Right ventricle myocardium superior (tissue), 1 donor: ENCODE results near the gene QRICH1. TPM values are rescaled to one million over a fixed set of nuclear protein-coding genes. Genes with fewer than 3 reads are reported as not detected.

Experiments used
- ATAC-seq: fragments of 200-7000 bp; cut with Tn5 transposase; one replicate; pipeline ENCODE4 v1.9.1; 2020; ENCODE audit warnings: mild to moderate bottlenecking; ENCODE audit not compliant: poor library complexity
- DNase-seq: peaks from one replicate; pipeline ENCODE4 v3.0.0-alpha.2; 2020
- intact Hi-C: fragments of 100-400 bp; cut with DNase I; formaldehyde crosslinking; loops from one replicate; pipeline ENCODE4 v1.11.2; 2022
- long read RNA-seq: library from polyadenylated mRNA; unstranded; transcript quantifications from one replicate; pipeline ENCODE4 v2.0.0, GENCODE V29; 2021
- total RNA-seq: library from RNA; stranded (reverse); fragmentation: NEBNext Ultra II Directional; extraction: Animal tissue kit (Norgen Biotek cat#: 25700); gene quantifications from one replicate; pipeline ENCODE4 v1.2.1, GENCODE V29; 2021
- donor health status: DM: no; HTN: yes; CAD: no; lungs with severe emphysema.

Gene QRICH1
- total RNA-seq, result 46.2 TPM
- long read RNA-seq, transcript QRICH1-202 (10 exons, 3,549 nt), result major isoform, 22 of 53 reads
- long read RNA-seq, partial matches to known transcripts, result 19 of 53 reads
- long read RNA-seq, other reads (novel, unspliced or antisense), result 7 of 53 reads

- intact Hi-C loops, result no loop called here
- DNase-seq (peak; percentile 98), ATAC-seq (peak; percentile 94)
Observed at GRCh38 chr3:49093853-49094767, at the start of gene QRICH1. Gene QRICH1 (minus strand): TSS chr3:49094071. CDS start chr3:49077017, 17,054 bp downstream.

- intact Hi-C loops, result no loop called here
- ATAC-seq, result no peak
- DNase-seq, result no peak
Observed at GRCh38 chr3:49140080-49140479, 46.2 kb upstream of the QRICH1 start.

- DNase-seq (no peak), ATAC-seq (no peak)
- intact Hi-C loops, result no loop called here
Observed at GRCh38 chr3:49135499-49135898, 41.6 kb upstream of the QRICH1 start.

GRCh38 chr3:49134471-49135265 lies 40.8 kb upstream of the QRICH1 start:
- DNase-seq (no peak), ATAC-seq (no peak)
- intact Hi-C loops, result no loop called here

GRCh38 chr3:49133226-49133951 lies 39.5 kb upstream of the QRICH1 start:
- DNase-seq (peak; percentile 92), ATAC-seq (peak; percentile 90)
- intact Hi-C loops, result no loop called here

GRCh38 chr3:49132437-49133225 lies 38.8 kb upstream of the QRICH1 start, which contains the start of gene LAMB2:
Gene LAMB2 (minus strand): TSS chr3:49133050. CDS start chr3:49132867, 183 bp downstream.
- intact Hi-C loops, result no loop called here
- ATAC-seq, result peak; percentile 90
- DNase-seq, result peak; percentile 84

GRCh38 chr3:49132073-49132436 lies 38.2 kb upstream of the QRICH1 start:
- ATAC-seq (no peak), DNase-seq (no peak)
- intact Hi-C loops, result no loop called here

GRCh38 chr3:49131576-49131975 lies 37.7 kb upstream of the QRICH1 start:
- ATAC-seq (no peak), DNase-seq (no peak)
- intact Hi-C loops, result no loop called here

GRCh38 chr3:49131040-49131439 lies 37.2 kb upstream of the QRICH1 start:
- intact Hi-C loops, result no loop called here
- no peak for DNase-seq
- peak; percentile 6 for ATAC-seq

GRCh38 chr3:49124991-49125670 lies 31.3 kb upstream of the QRICH1 start:
- ATAC-seq, result no peak
- intact Hi-C loops, result no loop called here
- DNase-seq, result no peak

- intact Hi-C loops, result no loop called here
- DNase-seq (no peak), ATAC-seq (no peak)
Observed at GRCh38 chr3:49124203-49124602, 30.3 kb upstream of the QRICH1 start.

GRCh38 chr3:49123687-49124086 lies 29.8 kb upstream of the QRICH1 start:
- DNase-seq (no peak), ATAC-seq (no peak)
- intact Hi-C loops, result no loop called here

- DNase-seq, result no peak
- intact Hi-C loops, result no loop called here
- ATAC-seq, result no peak
Observed at GRCh38 chr3:49122886-49123545, 29.1 kb upstream of the QRICH1 start.

GRCh38 chr3:49122451-49122850 lies 28.6 kb upstream of the QRICH1 start:
- DNase-seq (no peak), ATAC-seq (no peak)
- intact Hi-C loops, result no loop called here

GRCh38 chr3:49122022-49122421 lies 28.2 kb upstream of the QRICH1 start:
- DNase-seq (no peak), ATAC-seq (no peak)
- intact Hi-C loops, result no loop called here

- ATAC-seq, result no peak
- intact Hi-C loops, result no loop called here
- no peak for DNase-seq
Observed at GRCh38 chr3:49121132-49121736, 27.4 kb upstream of the QRICH1 start.
